Upper lobe of right lung (tissue), 1 donor: ENCODE data around the gene GJA1. TPM values are rescaled to one million over a fixed set of nuclear protein-coding genes. Genes with fewer than 3 reads are reported as not detected.

Source experiments
- ATAC-seq: fragments of 200-7000 bp; cut with Tn5 transposase; one replicate; pipeline ENCODE4 v1.9.1; 2020; ENCODE audit warnings: mild to moderate bottlenecking, moderate library complexity
- DNase-seq: peaks from one replicate; pipeline ENCODE4 v3.0.0-alpha.2; 2020
- H3K27ac ChIP-seq: fragments of 200-600 bp; one replicate; pipeline ENCODE4 v1.8.0; 2022
- H3K27me3 ChIP-seq: fragments of 200-600 bp; one replicate; pipeline ENCODE4 v1.8.0; 2022; ENCODE audit warnings: mild to moderate bottlenecking
- H3K36me3 ChIP-seq: fragments of 200-600 bp; one replicate; pipeline ENCODE4 v1.8.0; 2022
- H3K4me1 ChIP-seq: fragments of 200-600 bp; one replicate; pipeline ENCODE4 v1.8.0; 2022
- H3K4me3 ChIP-seq: fragments of 200-600 bp; one replicate; pipeline ENCODE4 v1.8.0; 2022; ENCODE audit warnings: mild to moderate bottlenecking
- H3K9me3 ChIP-seq: fragments of 200-600 bp; one replicate; pipeline ENCODE4 v1.8.0; 2022
- CTCF ChIP-seq: fragments of 200-600 bp; IDR thresholded peaks from one replicate; pipeline ENCODE4 v1.8.0; 2022; ENCODE audit warnings: antibody characterized with exemption
- intact Hi-C: fragments of 100-400 bp; cut with DNase I; formaldehyde crosslinking; loops from one replicate; pipeline ENCODE4 v1.11.0; 2022
- total RNA-seq: library from RNA; stranded (reverse); fragmentation: NEBNext Ultra II Directional; extraction: Animal tissue kit (Norgen Biotek cat#: 25700); gene quantifications from one replicate; pipeline ENCODE4 v1.2.1, GENCODE V29; 2021
- donor health status: DM: no; HTN: yes; CAD: no; lungs with severe emphysema.

GJA1 gene
- total RNA-seq, 1 donor from 2014 or later, result 127 TPM

- no peaks in the 10 kb centered on the region for H3K36me3 ChIP-seq
- DNase-seq (no peak), ATAC-seq (no peak)
- peaks cover 3% of the 10 kb centered on the region for H3K4me1 ChIP-seq
- H3K4me3 ChIP-seq, result no peak overlapping the region
- peaks cover 5% of the 10 kb centered on the region for H3K27me3 ChIP-seq
- H3K9me3 ChIP-seq, result no peaks in the 10 kb centered on the region
- no peak overlapping the region for H3K27ac ChIP-seq
- TF ChIP-seq CTCF, result no peak
- intact Hi-C loops, result no loop called here
Observed at GRCh38 chr6:121434037-121434770, 1.2 kb upstream of the GJA1 start.

GRCh38 chr6:121436274-121436857 lies 920 bp downstream of the GJA1 start:
- Histone ChIP-seq H3K27me3 (peaks cover 5% of the 10 kb centered on the region), H3K4me1 (no peaks in the 10 kb centered on the region), H3K4me3 (peak overlapping the region; percentile 73), H3K27ac (peak overlapping the region; percentile 79), H3K36me3 (no peaks in the 10 kb centered on the region), H3K9me3 (no peaks in the 10 kb centered on the region)
- TF ChIP-seq CTCF, result no peak
- DNase-seq, result no peak
- intact Hi-C loops, result no loop called here
- no peak for ATAC-seq

GRCh38 chr6:121436960-121437850 lies 1.8 kb downstream of the GJA1 start:
- DNase-seq (peak; percentile 74), ATAC-seq (peak; percentile 47)
- Histone ChIP-seq H3K27me3 (peaks cover 5% of the 10 kb centered on the region), H3K4me3 (peak overlapping the region; percentile 73), H3K4me1 (no peaks in the 10 kb centered on the region), H3K36me3 (no peaks in the 10 kb centered on the region), H3K27ac (peak overlapping the region; percentile 79), H3K9me3 (no peaks in the 10 kb centered on the region)
- intact Hi-C loops, result no loop called here
- TF ChIP-seq CTCF, result no peak

- H3K4me3 ChIP-seq, result peak overlapping the region; percentile 73
- peak overlapping the region; percentile 79 for H3K27ac ChIP-seq
- no peaks in the 10 kb centered on the region for H3K4me1 ChIP-seq
- H3K27me3 ChIP-seq, result peaks cover 5% of the 10 kb centered on the region
- intact Hi-C loops, result no loop called here
- TF ChIP-seq CTCF, result no peak
- H3K36me3 ChIP-seq, result no peaks in the 10 kb centered on the region
- DNase-seq, result no peak
- peak; percentile 80 for ATAC-seq
- no peaks in the 10 kb centered on the region for H3K9me3 ChIP-seq
Observed at GRCh38 chr6:121437851-121438651, 2.6 kb downstream of the GJA1 start.

- peak overlapping the region; percentile 79 for H3K27ac ChIP-seq
- H3K27me3 ChIP-seq, result peaks cover 5% of the 10 kb centered on the region
- TF ChIP-seq CTCF, result no peak
- no peaks in the 10 kb centered on the region for H3K4me1 ChIP-seq
- DNase-seq (no peak), ATAC-seq (no peak)
- no peaks in the 10 kb centered on the region for H3K9me3 ChIP-seq
- H3K4me3 ChIP-seq, result peak overlapping the region; percentile 73
- no peaks in the 10 kb centered on the region for H3K36me3 ChIP-seq
- intact Hi-C loops, result no loop called here
Observed at GRCh38 chr6:121438869-121439268, 3.4 kb downstream of the GJA1 start.
